AG10803 (cell line): ENCODE measurements around the gene TARP.
"Not testable (repeated sequence)": the region's sequence is repeated elsewhere in the genome, so short reads cannot be mapped to it uniquely, and the experiment has no call there.

ENCODE experiments used
- DNase-seq: peaks from one replicate; pipeline ENCODE4 v3.0.0; 2010; ENCODE audit warnings: low read depth
- H3K4me3 ChIP-seq: 2 replicates; pipeline ENCODE4 v1.5.1; 2011; ENCODE audit warnings: mild to moderate bottlenecking, low read length, control low read depth
- TF ChIP-seq, protein P1 (sequence below): conservative IDR thresholded peaks from 2 replicates; pipeline ENCODE4 v1.5.1; 2011; ENCODE audit warnings: mild to moderate bottlenecking, low read length, control low read depth, inconsistent platforms

The TARP gene

DNA sequence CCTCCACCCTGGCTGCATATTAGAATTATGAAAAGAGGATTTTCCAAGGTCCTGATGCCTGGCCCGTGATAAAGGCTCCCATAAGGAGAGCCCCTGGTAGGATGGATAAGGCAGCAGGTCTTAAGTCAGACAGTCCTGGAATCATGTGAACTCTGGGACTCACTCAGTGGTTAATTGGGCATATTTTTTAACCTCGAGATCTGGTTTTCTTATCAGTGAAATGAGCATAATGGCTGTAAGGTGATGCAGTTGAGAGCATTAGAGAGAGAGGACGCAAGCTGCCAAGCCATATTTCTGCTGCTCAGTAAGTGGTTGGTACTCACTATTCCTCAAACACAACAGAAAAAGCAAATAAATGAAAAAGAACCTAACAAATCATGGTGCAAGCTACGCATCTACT lies 37.8 kb downstream of the TARP start:
- no peak for DNase-seq
- TF ChIP-seq, protein P1, sequence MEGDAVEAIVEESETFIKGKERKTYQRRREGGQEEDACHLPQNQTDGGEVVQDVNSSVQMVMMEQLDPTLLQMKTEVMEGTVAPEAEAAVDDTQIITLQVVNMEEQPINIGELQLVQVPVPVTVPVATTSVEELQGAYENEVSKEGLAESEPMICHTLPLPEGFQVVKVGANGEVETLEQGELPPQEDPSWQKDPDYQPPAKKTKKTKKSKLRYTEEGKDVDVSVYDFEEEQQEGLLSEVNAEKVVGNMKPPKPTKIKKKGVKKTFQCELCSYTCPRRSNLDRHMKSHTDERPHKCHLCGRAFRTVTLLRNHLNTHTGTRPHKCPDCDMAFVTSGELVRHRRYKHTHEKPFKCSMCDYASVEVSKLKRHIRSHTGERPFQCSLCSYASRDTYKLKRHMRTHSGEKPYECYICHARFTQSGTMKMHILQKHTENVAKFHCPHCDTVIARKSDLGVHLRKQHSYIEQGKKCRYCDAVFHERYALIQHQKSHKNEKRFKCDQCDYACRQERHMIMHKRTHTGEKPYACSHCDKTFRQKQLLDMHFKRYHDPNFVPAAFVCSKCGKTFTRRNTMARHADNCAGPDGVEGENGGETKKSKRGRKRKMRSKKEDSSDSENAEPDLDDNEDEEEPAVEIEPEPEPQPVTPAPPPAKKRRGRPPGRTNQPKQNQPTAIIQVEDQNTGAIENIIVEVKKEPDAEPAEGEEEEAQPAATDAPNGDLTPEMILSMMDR, result no peak
- H3K4me3 ChIP-seq, result no peak overlapping the region

DNA sequence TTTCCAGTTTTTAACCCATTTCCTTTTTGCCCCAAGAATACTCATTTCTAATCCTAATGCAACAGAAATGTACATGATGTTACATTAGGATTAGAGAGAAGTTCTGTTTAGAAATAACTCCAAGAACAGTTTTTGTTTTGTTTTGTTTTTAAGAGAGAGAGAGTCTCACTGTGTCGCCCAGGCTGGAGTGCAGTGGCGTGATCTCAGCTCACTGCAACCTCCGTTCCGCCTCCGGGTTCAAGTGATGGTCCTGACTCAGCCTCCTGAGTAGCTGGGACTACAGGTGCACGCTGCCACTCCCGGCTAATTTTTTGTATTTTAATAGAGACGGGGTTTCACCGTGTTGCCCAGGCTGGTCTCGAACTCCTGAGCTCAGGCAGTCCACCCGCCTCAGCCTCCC lies 38.7 kb downstream of the TARP start:
- not testable (repeated sequence) for H3K4me3 ChIP-seq, DNase-seq

DNA sequence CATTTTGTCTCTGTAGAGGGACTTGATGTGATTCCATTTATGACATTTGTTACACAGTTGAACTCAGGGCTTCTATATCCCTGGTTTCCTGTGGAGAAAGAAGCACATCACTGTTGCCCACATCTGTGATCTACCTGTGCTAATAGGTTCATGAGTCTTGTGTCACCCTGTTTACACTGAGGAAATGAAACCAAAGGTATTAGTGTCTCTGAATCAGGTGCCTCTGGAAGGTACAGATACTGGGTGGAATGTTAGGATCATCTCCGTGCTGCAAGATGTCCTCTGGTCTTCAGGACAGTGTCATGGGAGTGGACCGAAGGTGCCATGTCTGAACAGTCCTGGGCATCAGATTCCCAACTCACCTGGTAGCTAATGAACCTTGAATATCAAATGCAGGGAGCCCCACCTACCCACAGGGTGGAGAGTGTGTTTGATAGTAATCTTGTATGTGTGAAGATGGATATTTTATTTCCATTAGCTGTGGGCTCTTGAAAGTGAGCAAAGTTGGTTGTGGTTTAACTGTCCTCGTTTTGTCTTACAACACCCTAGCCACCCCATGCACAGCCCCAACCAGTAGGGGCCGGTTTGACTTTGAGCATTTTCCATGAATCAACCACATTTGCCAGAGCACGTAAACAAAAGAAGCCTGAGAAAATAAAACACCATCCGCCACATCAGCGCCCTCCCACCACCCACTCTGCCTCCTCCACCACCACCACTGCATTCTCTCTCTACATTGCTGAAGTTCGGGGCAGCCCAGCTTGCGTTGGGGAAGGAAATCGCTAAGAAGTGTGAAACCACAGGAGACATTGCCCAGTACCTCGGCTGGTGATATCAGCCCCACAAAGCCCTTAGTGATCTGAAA lies 40.7 kb downstream of the TARP start:
- H3K4me3 ChIP-seq, result no peak overlapping the region
- no peak for DNase-seq
- TF ChIP-seq, protein P1, result no peak

DNA sequence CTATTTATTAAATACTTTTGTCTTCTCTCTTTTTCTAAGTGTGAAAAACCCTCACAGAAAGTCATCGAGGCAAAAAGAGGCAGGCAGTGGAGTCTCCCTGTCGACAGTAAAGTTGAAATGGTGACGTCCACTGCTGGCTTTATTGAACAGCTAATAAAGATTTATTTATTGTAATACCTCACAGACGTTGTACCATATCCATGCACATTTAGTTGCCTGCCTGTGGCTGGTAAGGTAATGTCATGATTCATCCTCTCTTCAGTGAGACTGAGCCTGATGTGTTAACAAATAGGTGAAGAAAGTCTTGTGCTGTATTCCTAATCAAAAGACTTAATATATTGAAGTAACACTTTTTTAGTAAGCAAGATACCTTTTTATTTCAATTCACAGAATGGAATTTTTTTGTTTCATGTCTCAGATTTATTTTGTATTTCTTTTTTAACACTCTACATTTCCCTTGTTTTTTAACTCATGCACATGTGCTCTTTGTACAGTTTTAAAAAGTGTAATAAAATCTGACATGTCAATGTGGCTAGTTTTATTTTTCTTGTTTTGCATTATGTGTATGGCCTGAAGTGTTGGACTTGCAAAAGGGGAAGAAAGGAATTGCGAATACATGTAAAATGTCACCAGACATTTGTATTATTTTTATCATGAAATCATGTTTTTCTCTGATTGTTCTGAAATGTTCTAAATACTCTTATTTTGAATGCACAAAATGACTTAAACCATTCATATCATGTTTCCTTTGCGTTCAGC lies 43.4 kb downstream of the TARP start:
- TF ChIP-seq, protein P1, result no peak
- no peak overlapping the region for H3K4me3 ChIP-seq
- DNase-seq, result no peak

DNA sequence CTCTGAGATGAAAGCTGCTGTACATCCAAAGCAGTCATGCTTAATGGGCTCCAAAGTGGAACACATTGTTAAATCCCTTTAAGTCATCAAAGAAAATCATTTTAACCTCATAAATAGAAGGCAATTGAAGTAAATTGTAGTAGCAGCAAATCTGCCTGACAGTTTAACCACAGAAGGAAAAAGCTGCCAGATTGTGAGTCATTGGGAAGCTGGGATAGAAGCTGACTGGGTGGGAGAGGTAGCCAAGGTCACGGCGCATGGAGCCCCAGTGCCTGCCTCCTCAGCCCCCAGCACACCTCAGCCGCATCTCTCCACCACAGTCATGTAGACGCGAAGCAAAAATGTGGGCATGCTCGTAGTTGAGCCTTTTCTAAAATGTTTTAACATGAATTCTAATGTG lies 44.0 kb downstream of the TARP start:
- DNase-seq, result peak; percentile 34
- TF ChIP-seq, protein P1, result no peak
- H3K4me3 ChIP-seq, result no peak overlapping the region

DNA sequence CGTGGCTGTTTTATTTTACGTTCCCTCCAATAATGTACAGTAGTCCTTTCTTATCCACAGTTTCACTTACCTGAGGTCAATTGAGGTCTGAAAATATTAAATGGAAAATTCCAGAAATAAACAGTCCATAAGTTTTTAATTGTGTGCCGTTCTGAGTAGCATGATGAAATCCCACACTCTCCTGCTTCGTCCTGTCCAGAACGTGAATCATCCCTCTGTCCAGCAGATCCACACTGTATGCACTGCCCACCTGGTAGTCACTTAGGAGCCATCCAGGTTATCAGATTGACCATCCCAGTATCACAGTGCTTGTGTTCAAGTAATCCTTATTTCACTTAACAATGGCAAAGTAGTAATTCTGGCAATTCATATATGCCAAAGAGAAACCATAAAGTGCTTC lies 49.0 kb downstream of the TARP start:
- H3K4me3 ChIP-seq, result no peak overlapping the region
- TF ChIP-seq, protein P1, result no peak
- no peak for DNase-seq

DNA sequence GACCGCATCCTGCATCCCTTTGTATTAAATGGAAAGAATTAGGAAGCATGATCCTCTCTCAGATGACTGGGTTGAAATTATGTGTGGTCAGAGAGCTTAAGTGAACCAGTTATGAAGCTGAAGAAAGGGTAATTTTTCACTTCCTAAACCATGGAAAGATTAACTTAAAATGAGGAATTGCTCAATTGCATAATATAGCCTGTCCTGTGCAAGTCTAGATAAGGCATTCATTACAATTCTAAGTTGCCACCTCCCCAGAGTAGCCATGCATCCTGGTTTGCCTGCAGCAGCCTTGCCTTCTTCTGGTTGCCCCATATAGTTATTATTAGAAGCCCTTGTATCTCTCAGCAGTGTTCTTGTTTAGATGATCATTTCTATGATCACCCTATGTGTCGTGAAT lies 50.1 kb downstream of the TARP start:
- TF ChIP-seq, protein P1, result no peak
- no peak for DNase-seq
- no peak overlapping the region for H3K4me3 ChIP-seq
